Activated T-cell treated with anti-CD3 and anti-CD28 coated beads, Interleukin-2, amount 50 U/mL, for 72 hours (primary cell): ENCODE measurements around the gene ZMAT3. TPM values are rescaled to one million over a fixed set of nuclear protein-coding genes. Genes with fewer than 3 reads are reported as not detected.
"Not testable (repeated sequence)": the region's sequence is repeated elsewhere in the genome, so short reads cannot be mapped to it uniquely, and the experiment has no call there.

ENCODE experiments used
- ATAC-seq, 2 donors: fragments of 150-1000 bp; cut with Tn5 transposase; replicated peaks in 1 of 2; 2 replicates each; pipeline ENCODE4 v1.10.0; 2021; ENCODE audit warnings: moderate library complexity in 2 of 2, mild to moderate bottlenecking in 1 of 2
- DNase-seq, 2 donors: peaks; one replicate each; pipeline ENCODE4 v3.0.0; 2021 to 2022; ENCODE audit warnings: mixed read lengths in 1 of 2
- H3K27ac Mint-ChIP-seq: one replicate; pipeline ENCODE4 v1.8.0; 2022; ENCODE audit warnings: mild to moderate bottlenecking, moderate library complexity, mixed read lengths
- H3K27me3 Mint-ChIP-seq: one replicate; pipeline ENCODE4 v1.8.0; 2022; ENCODE audit warnings: low read depth, mixed read lengths
- H3K36me3 Mint-ChIP-seq, 2 donors: one replicate each; pipeline ENCODE4 v1.8.0; 2022; ENCODE audit warnings: mixed read lengths in 2 of 2, mild to moderate bottlenecking in 1 of 2; ENCODE audit not compliant: insufficient read depth in 2 of 2
- H3K4me1 Mint-ChIP-seq: one replicate; pipeline ENCODE4 v1.8.0; 2022; ENCODE audit warnings: low read depth, mixed read lengths
- H3K4me3 Mint-ChIP-seq, 2 donors: one replicate each; pipeline ENCODE4 v1.8.0; 2022; ENCODE audit warnings: mild to moderate bottlenecking in 2 of 2, mixed read lengths in 2 of 2, moderate library complexity in 2 of 2
- H3K9me3 Mint-ChIP-seq, 2 donors: one replicate each; pipeline ENCODE4 v1.8.0; 2022; ENCODE audit warnings: mixed read lengths in 2 of 2
- total RNA-seq, 2 donors: library from RNA; stranded (reverse); gene quantifications; one replicate each; pipeline ENCODE4 v1.2.3, GENCODE V29; 2022

ZMAT3 gene, protein sequence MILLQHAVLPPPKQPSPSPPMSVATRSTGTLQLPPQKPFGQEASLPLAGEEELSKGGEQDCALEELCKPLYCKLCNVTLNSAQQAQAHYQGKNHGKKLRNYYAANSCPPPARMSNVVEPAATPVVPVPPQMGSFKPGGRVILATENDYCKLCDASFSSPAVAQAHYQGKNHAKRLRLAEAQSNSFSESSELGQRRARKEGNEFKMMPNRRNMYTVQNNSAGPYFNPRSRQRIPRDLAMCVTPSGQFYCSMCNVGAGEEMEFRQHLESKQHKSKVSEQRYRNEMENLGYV
- 10 to 100 TPM; 24.7 to 27.2 TPM for total RNA-seq

DNA sequence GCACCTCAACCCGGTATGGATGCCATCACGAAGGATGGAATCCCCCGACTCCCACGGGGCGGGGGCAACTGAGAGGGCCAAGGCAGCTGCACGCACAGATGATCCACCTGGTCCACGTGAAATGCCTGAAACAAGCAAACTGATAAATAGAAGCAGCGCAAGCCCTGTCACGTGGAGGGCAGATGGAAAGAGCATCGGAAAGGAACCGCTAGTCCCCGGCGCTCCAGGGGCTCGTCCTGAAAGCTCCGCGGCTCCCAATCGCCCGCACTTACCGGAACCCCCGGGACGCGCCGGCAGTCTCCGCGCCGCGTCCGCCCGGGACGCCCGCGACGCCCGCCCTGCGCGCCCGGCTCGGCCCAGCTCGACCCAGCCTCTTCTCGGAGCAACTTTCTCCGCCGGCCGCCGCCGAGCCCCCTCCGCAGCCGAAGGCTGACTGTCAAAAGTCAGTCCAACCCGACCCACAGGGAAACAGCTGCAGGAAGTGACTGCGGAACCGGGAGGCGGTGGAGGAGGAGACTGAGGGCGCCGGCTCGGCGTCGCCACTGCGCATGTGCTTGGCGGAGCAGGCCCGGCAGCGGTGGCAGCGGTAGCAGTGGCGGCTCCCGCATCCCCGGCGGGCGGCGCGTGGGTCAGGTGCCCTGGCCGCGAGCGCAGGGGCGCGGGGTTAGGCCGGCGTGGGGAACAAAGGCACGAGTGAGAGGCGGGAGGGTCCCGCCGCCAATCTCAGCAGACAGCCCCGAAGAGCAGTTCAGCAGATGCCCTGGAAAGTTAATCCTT lies at the start of gene ZMAT3:
Gene ZMAT3 (minus strand): TSS at position 487 of the 777 bp plus-strand sequence. CDS start 4,057 bp downstream, outside the sequence.
- H3K27ac Mint-ChIP-seq = peak within 1 kb of the TSS; percentile 93
- H3K9me3 Mint-ChIP-seq = no peaks in the 10 kb centered on the region
- ATAC-seq (peak; percentile 91 to 92), DNase-seq (peak; percentile 87)
- peaks cover 2 to 4% of the 10 kb centered on the region in 2 donors for H3K36me3 Mint-ChIP-seq
- no peaks in the 10 kb centered on the region for H3K27me3 Mint-ChIP-seq
- peak within 1 kb of the TSS; percentile 97 to 98 for H3K4me3 Mint-ChIP-seq
- H3K4me1 Mint-ChIP-seq = peaks cover 37% of the 10 kb centered on the region

DNA sequence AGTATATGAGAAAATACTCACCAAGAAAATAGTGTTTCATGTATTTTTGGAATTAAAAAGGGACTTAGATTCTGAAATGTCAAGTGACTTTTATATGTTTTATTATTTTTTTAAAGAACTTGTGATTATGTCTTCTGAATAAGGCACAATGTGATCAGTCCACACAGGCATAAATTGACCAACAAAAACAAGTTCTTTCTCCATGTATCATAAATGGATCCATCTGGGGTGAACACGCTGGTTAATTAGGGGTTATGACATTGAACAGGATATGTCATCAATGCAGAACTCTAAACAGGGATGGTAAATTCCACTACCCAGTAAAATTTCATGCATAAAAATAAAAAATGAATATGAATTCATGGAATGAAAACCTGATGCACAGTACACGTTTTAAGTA lies 45.2 kb upstream of the ZMAT3 start:
- ATAC-seq (no peak), DNase-seq (no peak)
- Mint-ChIP-seq H3K27me3 (peaks cover 7% of the 10 kb centered on the region), H3K27ac (no peak overlapping the region), H3K36me3 (peaks cover 2 to 3% of the 10 kb centered on the region in 2 donors), H3K9me3 (peaks cover 0 to 2% of the 10 kb centered on the region in 2 donors), H3K4me3 (no peak overlapping the region), H3K4me1 (no peaks in the 10 kb centered on the region)

DNA sequence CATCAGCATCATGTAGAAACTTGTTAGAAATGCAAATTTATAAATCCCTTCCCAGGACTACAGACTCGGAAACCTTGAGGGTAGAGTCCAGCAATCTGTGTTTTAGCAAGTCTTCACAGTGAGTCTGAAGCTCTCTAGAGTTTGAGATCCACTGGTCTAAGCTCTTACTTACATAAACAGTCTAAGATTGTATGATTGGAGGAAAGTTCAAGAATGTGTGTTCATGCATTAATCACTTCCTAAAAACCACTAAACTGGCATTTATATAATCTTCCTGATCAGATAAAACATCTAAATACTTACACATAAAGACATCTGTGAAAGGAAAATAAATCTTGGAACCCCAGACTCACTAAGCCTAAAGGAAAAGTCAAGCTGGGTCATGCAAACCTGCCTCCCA lies 43.8 kb upstream of the ZMAT3 start:
- not testable (repeated sequence) for DNase-seq, ATAC-seq, H3K36me3 Mint-ChIP-seq, H3K27me3 Mint-ChIP-seq, H3K4me1 Mint-ChIP-seq, H3K27ac Mint-ChIP-seq, H3K4me3 Mint-ChIP-seq, H3K9me3 Mint-ChIP-seq

DNA sequence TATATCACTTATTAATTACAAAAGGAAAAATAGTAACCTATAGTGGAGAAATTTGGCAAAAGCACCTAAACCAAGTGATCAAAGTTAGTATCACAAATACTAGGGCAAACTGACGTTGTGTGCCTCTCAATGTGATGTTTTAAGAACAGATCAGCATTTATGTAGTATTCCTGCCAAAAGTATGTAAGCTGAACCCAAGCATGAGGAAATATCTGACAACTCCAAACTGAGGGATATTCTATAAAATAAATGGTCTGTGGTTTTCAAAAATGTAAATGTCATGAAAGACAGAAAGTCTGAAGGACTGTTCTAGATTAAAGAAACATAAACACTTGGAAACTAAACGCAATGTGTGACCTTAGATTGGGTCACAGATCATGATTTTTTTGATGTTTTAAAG lies 42.3 kb upstream of the ZMAT3 start:
- Mint-ChIP-seq H3K4me3 (no peak overlapping the region), H3K9me3 (peaks cover 0 to 6% of the 10 kb centered on the region in 2 donors), H3K27ac (no peak overlapping the region), H3K36me3 (peaks cover 0 to 1% of the 10 kb centered on the region in 2 donors), H3K4me1 (no peaks in the 10 kb centered on the region), H3K27me3 (peaks cover 7% of the 10 kb centered on the region)
- no peak for DNase-seq
- no peak for ATAC-seq

DNA sequence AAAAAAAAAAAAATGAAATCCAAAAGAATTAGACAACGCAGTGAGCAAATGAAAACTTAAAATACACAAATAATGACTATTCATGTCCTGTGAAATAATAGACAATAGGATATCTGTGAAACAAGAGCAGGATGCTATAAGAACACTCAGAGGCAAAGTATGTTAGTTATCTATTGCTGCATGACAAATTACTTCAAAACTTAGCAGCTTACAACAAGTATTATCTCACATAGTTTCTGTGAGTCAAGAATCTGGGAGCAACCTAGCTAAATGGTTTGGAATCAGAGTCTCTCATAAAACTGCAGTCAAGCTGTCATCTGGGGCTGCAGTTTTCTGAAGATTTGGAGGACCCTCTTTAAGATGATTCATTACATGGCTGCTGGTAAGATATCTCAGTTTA lies 36.5 kb upstream of the ZMAT3 start:
- Mint-ChIP-seq H3K4me3 (no peak overlapping the region), H3K9me3 (peaks cover 0 to 6% of the 10 kb centered on the region in 2 donors), H3K27ac (no peak overlapping the region), H3K27me3 (peaks cover 12% of the 10 kb centered on the region), H3K4me1 (no peaks in the 10 kb centered on the region), H3K36me3 (peaks cover 0 to 1% of the 10 kb centered on the region in 2 donors)
- DNase-seq = no peak
- ATAC-seq = no peak

DNA sequence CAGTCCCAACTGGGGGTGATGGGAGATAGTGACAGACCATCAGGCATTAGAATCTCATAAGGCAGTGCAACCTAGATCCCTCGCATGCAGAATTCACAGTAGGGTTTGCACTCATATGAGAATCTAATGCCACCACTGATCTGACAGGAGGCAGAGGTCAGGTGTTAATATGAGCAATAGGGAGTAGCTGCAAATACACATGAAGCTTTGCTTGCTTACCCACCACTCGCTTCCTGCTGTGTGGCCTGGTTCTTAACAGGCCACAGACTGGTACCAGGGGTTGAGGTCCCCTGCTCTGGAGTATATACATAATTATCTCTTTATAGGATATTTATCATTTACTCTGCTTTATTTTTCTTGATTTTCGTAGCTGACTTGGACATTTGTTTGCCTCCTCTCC lies 36.0 kb upstream of the ZMAT3 start:
- DNase-seq = no peak
- ATAC-seq = no peak
- peaks cover 0 to 6% of the 10 kb centered on the region in 2 donors for H3K9me3 Mint-ChIP-seq
- H3K4me1 Mint-ChIP-seq = no peaks in the 10 kb centered on the region
- peaks cover 0 to 1% of the 10 kb centered on the region in 2 donors for H3K36me3 Mint-ChIP-seq
- no peak overlapping the region for H3K27ac Mint-ChIP-seq
- H3K27me3 Mint-ChIP-seq = peaks cover 7% of the 10 kb centered on the region
- no peak overlapping the region for H3K4me3 Mint-ChIP-seq

DNA sequence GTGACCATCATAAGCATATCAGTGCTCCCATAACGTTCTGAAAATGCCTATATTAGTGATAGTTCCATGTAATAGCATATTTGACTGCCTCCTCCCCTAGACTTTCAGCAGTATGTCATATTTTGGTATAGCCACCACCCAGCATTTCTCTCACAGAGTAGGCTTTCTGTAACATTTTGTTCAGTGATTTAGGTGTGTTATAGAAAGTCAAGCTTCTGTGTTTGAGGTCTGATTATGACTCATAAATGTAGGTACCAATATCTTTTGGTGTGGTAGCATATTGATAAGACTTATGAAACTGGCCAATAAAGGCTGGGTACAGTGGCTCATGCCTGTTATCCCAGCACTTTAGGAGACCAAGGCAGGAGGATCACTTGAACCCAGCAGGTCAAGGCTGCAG lies 34.3 kb upstream of the ZMAT3 start:
- Mint-ChIP-seq H3K4me3 (no peak overlapping the region), H3K27ac (no peak overlapping the region), H3K36me3 (peaks cover 0 to 1% of the 10 kb centered on the region in 2 donors), H3K4me1 (no peaks in the 10 kb centered on the region), H3K9me3 (peaks cover 0 to 6% of the 10 kb centered on the region in 2 donors), H3K27me3 (peaks cover 5% of the 10 kb centered on the region)
- no peak for DNase-seq
- peak in 1 of 2 donors; percentile 15 for ATAC-seq

DNA sequence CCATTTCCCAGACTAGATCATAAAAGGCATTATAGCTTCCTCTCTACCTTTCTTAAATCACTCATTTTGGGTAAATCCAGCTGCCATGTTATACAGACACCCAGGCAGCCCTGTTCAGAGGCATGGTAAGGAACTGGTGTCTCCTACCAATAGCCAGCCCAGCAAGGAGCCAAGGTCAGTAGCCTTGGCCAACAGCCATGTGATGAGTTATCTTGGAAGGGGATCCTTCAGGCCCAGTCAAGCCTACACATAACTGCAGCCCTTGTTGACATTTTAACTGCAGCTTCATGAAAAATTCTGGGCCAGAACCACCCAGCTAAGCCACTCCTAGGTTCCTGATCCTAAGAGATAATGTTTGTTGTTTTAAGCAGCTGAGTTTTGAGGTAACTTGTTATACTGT lies 29.0 kb upstream of the ZMAT3 start:
- ATAC-seq = no peak
- DNase-seq = no peak
- H3K36me3 Mint-ChIP-seq = no peaks in the 10 kb centered on the region
- no peaks in the 10 kb centered on the region for H3K9me3 Mint-ChIP-seq
- no peak overlapping the region for H3K4me3 Mint-ChIP-seq
- H3K27me3 Mint-ChIP-seq = no peaks in the 10 kb centered on the region
- H3K27ac Mint-ChIP-seq = no peak overlapping the region
- no peaks in the 10 kb centered on the region for H3K4me1 Mint-ChIP-seq

DNA sequence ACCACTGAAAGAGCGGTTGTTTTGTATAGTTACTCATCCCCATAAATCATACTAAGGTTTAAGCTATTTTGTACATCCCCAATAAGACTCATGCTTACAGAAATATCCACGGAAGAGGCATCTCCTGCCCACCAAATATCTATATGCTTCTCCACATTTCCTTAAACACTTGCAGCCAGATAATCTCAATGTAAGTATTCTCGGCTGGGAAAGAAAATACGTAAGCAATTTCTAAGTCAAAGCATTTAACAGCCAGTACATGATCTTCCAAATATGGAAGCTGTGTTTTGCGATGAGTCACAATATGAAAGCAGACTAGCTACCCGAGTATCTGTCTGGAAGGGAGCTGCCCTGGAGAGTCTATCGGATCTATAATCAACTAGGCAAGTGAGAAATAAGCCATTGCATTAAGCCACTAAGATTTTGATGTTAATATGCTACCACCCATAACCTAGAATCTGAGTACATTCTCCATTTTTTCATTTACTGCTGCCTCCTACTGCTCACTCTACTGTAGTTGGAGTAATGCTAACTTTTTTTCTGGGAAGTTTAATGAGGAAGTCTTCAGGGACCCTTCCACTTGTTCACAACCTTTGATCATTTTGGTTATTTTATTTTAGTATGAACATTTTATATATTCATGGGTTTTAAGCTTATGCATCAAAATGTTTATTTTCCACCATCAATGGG lies 26.9 kb upstream of the ZMAT3 start:
- H3K9me3 Mint-ChIP-seq = no peaks in the 10 kb centered on the region
- DNase-seq (no peak), ATAC-seq (peak in 1 of 2 donors; percentile 36)
- no peak overlapping the region for H3K27ac Mint-ChIP-seq
- no peaks in the 10 kb centered on the region for H3K36me3 Mint-ChIP-seq
- peak overlapping the region in 1 of 2 donors; percentile 18 for H3K4me3 Mint-ChIP-seq
- no peaks in the 10 kb centered on the region for H3K4me1 Mint-ChIP-seq
- peaks cover 5% of the 10 kb centered on the region for H3K27me3 Mint-ChIP-seq

DNA sequence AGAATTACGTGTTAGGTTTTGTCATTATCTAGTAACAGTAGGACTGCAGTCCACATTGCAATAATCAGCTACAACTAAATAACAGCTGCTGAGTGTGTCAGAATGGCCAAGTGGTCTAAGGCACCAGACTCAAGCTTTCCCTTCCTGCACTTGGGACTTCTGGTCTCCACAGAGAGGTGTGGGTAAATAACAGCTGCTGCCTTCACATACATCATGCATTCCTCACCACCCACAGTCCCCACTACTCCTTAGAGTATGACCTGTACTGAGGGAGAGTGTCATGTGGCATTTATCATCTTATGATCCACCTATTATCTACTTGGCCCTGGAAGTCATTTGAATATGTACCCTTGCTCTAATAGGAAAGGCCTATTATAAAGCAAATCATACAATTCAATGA lies 22.2 kb upstream of the ZMAT3 start:
- ATAC-seq (no peak), DNase-seq (no peak)
- H3K9me3 Mint-ChIP-seq = no peaks in the 10 kb centered on the region
- H3K27me3 Mint-ChIP-seq = peaks cover 5% of the 10 kb centered on the region
- H3K36me3 Mint-ChIP-seq = no peaks in the 10 kb centered on the region
- H3K27ac Mint-ChIP-seq = no peak overlapping the region
- no peak overlapping the region for H3K4me3 Mint-ChIP-seq
- peaks cover 8% of the 10 kb centered on the region for H3K4me1 Mint-ChIP-seq

DNA sequence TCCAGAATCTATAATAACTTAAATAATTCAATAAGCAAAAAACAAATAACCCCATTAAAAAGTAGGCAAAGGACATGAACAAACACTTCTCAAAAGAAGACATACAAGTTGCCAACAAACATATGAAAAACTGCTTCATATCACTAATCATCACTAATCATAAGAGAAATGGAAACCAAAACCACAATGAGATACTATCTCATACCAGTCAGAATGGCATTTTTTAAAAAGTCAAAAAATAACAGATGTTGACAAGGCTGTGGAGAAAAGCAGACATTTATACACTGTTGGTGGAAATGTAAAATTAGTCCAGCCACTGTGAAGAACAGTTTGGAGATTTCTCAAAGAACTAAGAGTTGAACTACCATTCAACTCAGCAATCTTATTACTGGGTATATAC lies 19.5 kb upstream of the ZMAT3 start:
- Mint-ChIP-seq H3K4me3 (no peak overlapping the region), H3K9me3 (no peaks in the 10 kb centered on the region)
- peak; percentile 25 to 39 for ATAC-seq

DNA sequence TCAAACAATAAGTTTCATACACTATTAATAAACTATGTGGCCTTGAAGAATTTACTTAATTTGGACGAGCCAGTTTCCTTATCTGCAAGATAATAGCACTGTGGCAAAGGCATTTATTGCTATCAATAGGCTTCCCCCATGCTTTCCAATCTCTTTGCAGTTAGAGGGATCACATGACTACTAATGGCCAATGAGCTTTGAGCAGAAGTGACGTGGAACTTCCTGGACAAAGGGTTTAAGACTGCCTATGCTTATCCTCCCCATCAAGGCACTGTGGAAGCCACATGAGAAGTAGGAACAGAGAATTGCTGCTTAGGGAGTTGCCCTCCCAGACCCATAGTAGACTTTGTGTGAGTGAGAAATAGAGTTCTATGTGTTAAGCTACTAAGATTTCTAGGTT lies 16.7 kb upstream of the ZMAT3 start:
- H3K27ac Mint-ChIP-seq = no peak overlapping the region
- no peak overlapping the region for H3K4me3 Mint-ChIP-seq
- no peaks in the 10 kb centered on the region for H3K9me3 Mint-ChIP-seq
- ATAC-seq = no peak
- no peaks in the 10 kb centered on the region for H3K36me3 Mint-ChIP-seq
- no peak for DNase-seq
- H3K4me1 Mint-ChIP-seq = peaks cover 20% of the 10 kb centered on the region
- no peaks in the 10 kb centered on the region for H3K27me3 Mint-ChIP-seq

More for the DNA sequence above, 19.5 kb upstream of the ZMAT3 start:
- H3K27ac Mint-ChIP-seq = no peak overlapping the region
- no peak for DNase-seq
- peaks cover 5% of the 10 kb centered on the region for H3K27me3 Mint-ChIP-seq
- no peaks in the 10 kb centered on the region for H3K36me3 Mint-ChIP-seq
- peaks cover 8% of the 10 kb centered on the region for H3K4me1 Mint-ChIP-seq

DNA sequence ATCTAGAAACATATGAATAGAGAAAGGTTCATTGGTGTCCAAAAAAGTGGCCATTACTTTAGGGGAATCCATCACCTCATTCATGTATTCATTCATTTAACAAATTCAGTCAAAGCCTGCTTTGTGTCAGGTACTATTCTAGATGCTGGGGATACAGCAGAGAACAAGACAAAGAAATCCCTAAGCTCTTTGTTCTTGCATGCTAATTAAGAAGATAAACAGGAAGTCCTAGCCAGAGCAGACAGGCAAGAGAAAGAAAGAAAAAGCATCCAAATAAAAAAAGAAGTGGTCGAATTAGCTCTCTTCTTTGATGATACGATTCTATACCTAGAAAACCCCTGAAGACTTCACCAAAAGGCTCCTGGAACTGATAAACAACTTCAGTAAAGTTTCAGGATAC lies 12.4 kb upstream of the ZMAT3 start:
- DNase-seq (no peak), ATAC-seq (peak in 1 of 2 donors; percentile 47)
- Mint-ChIP-seq H3K4me1 (peaks cover 19% of the 10 kb centered on the region), H3K9me3 (no peaks in the 10 kb centered on the region), H3K27ac (peak overlapping the region; percentile 29), H3K36me3 (no peaks in the 10 kb centered on the region), H3K4me3 (peak overlapping the region in 1 of 2 donors; percentile 77), H3K27me3 (no peaks in the 10 kb centered on the region)
